OCI-M2 (cell line): ENCODE data around the gene IHH.

Source experiments
- DNase-seq: peaks from one replicate; lab custom pipeline; 2025; ENCODE audit not compliant: unreplicated experiment; lab: John Stamatoyannopoulos, UW

IHH gene

GRCh38 chr2:219020604-219021365 is 39.9 kb downstream of the IHH start:
- no peak for DNase-seq

- DNase-seq, result no peak
These were observed 41.3 kb downstream of the IHH start for GRCh38 chr2:219019436-219019835.

GRCh38 chr2:219018726-219019125 is 42.0 kb downstream of the IHH start:
- DNase-seq, result no peak

GRCh38 chr2:219018286-219018685 is 42.4 kb downstream of the IHH start:
- no peak for DNase-seq

GRCh38 chr2:219017201-219017931 is 43.4 kb downstream of the IHH start:
- no peak for DNase-seq

- DNase-seq, result no peak
These were observed 44.0 kb downstream of the IHH start for GRCh38 chr2:219016721-219017120.

GRCh38 chr2:219010873-219011272 is 49.8 kb downstream of the IHH start:
- no peak for DNase-seq

- DNase-seq, result no peak
These were observed 50.5 kb downstream of the IHH start for GRCh38 chr2:219010162-219010756.

GRCh38 chr2:219009294-219009693 is 51.4 kb downstream of the IHH start:
- DNase-seq, result no peak
